GM18519 (cell line): Measurements from ENCODE around the gene FBXW11.

Experiments
- ATAC-seq: cut with Tn5 transposase; IDR thresholded peaks from one replicate; pipeline ENCODE4 v1.9.1; 2021; ENCODE audit warnings: mild to moderate bottlenecking, moderate library complexity; ENCODE audit not compliant: unreplicated experiment, low FRiP score

The FBXW11 gene

GRCh38 chr5:172006321-172007174 lies at the start of gene FBXW11:
Gene FBXW11, minus strand, starts transcription at chr5:172006638. Its CDS starts 136 bp downstream, at chr5:172006502.
- ATAC-seq = peak; percentile 75

DNA sequence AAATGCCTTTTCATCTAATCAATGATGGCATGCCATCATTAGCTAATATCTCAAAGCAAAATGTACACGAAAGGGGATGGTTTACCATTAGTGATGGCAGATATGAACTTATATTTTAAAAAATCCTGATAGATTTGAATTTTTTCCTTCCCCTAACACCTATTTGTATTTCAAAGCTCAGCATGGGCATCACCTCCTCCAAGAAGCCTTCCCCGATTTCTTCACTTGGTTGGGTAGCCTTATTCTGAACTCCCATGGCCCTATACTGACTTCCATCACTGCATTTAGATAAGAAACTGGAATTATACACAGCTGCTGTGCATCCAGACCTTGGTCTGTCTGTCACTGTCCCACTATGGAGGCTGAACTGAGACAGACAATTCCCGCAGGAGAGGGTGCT lies 49.6 kb upstream of the FBXW11 start:
- ATAC-seq = no peak

- no peak for ATAC-seq
Observed at GRCh38 chr5:172055421-172055820, 49.0 kb upstream of the FBXW11 start.

GRCh38 chr5:172054611-172055153 lies 48.2 kb upstream of the FBXW11 start:
- ATAC-seq = no peak

GRCh38 chr5:172052450-172053236 lies 46.2 kb upstream of the FBXW11 start:
- no peak for ATAC-seq

DNA sequence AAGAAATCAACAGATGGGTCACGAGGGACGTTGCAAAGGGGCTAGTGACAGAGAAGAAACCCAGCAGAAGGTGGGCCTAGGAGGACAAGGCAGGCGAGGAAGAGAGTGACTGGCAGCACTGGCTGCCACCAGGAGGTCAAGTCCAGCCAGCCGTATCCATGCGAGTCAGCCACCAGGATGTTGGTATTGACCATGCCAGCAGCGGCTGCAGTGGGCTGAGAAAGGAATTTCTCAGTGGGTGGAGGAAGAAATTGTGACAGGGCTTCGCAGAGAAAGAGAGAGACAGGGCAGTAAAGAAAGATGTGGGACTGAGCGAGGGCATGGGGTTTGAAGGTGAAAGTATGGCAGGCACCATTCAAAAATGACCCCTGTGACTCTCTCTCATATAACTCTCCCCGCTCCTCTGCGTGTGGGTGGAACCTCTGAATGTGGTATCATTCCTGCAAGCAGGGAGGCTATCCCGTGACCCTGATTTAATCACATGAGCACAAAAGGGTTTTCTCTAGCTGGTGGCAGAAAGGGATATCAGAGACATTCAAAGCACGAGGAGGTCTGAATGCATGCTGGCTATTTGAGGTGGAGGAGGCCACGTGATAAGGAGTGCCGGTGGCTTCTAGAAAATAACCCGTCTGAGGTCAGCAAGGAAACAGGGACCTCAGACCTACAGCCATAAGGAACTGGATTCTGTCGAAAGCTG lies 45.4 kb upstream of the FBXW11 start:
- ATAC-seq = no peak

DNA sequence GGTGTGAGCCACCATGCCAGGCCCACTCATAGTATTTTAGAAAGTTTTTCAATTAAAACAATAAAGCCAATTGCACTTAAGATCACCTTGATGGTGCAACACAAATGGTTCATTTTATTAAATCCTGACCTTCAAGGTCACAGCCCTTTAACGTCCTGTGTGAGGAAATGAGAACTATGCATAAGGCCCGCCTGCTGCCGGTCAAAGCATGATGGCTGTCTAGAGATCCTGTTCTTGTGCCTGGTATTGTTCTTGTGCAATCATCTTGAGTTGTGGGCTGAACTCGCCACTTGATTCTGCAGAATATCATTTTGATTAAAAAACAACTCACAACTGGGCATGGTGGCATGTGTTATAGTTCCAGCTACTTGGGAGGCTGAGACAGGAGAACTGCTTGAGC lies 43.6 kb upstream of the FBXW11 start:
- ATAC-seq = no peak

- ATAC-seq = no peak
Observed at GRCh38 chr5:172049226-172049796, 42.9 kb upstream of the FBXW11 start.

DNA sequence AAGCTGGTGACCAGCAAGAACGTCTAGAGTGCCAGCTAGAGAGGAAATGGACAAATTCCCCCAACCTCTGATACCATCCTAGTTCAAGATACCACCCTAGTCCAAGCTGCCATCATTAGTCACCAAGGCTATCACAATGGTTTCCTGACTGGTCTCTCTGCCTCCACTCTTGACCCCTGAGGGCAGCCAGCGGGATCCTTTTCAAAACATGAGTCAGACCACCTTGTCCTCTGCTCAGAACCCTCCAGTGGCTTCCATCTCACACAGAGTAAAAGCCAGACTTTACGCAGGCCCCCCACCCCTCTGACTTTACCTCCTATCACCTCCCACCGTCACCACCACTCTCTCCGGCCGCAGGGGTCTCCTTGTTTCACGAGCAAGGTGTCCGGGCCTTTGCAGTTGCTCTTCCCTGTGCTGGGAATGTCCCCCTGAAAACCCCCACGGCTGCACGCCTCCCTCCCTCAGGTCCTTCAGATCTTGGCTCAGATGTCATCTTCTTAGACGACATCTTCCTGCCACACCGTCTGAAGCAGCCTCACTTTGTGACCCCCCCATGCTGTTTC lies 42.2 kb upstream of the FBXW11 start:
- no peak for ATAC-seq

DNA sequence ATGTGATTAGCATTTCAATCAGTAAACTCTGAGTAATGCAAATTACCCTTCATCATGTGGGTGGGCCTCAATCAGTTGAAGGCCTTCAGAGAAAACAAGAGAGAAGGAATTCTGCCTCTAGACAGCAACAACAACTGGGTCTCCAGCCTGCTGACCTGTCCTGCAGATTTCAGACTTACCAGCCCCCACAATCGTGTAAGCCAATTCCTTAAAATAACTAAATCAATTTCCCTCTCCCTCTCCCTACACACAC lies 41.7 kb upstream of the FBXW11 start:
- ATAC-seq = no peak

- ATAC-seq = no peak
Observed at GRCh38 chr5:172046593-172046992, 40.2 kb upstream of the FBXW11 start.

DNA sequence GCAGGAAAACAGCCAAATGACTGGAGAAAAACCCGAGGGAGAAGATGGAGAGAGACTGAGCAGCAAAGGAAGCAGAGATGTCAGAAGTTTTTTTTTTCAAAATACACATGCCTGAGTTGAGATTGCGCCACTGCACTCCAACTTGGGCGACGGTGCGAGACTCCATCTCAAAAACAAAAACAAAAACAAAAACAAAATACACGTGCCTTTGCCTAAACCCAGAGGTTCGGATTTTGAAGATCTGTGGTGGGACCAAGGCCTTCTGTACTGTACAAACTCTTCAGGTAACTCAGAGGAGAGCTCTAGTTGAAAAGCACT lies 38.8 kb upstream of the FBXW11 start:
- ATAC-seq = no peak

GRCh38 chr5:172044631-172045314 lies 38.3 kb upstream of the FBXW11 start:
- ATAC-seq = no peak

- ATAC-seq = no peak
Observed at GRCh38 chr5:172043865-172044264, 37.4 kb upstream of the FBXW11 start.

- no peak for ATAC-seq
Observed at GRCh38 chr5:172042183-172042582, 35.7 kb upstream of the FBXW11 start.

DNA sequence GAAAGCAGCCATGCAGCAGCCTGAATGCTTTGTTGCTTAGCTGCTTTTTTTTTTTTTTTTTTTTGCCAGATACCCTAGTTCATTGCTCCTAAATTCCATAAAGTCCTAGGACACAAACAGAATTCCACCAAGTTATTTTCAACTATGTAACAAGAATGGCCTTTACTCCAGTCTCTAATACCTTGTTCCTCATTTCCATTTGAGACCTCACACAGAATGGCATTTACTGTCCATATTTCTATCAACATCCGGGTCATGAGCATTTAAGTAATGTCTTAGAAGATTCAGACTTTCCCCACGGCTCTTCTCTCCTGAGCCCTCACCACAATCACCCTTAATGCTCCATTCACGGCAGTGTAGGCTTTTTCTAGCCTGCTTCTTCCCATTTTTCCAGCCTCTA lies 31.7 kb upstream of the FBXW11 start:
- ATAC-seq = no peak

GRCh38 chr5:172035049-172035448 lies 28.6 kb upstream of the FBXW11 start:
- peak; percentile 79 for ATAC-seq

DNA sequence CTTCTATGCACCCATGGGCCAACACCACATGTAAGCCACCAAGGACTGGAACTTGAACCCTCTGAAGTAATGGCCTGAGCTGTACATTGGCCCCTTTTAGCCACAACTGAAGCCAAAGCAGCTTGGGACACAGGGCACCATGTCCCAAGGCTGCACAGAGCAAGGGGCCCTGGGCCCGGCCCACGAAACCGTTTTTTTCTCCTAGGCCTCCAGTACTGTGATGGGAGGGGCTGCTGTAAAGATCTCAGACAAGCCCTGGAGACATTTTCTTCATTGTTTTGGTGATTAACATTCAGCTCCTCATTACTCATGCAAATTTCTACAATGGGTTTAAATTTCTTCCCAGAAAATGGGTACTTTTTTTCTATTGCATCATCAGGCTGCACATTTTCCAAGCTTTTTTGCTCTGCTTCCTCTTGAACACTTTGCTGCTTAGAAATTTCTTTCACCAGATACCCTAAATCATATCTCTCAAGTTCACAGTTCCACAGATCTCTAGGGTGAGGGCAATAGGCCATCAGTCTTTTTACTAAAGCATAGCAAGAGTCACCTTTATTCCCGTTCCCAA lies 25.5 kb upstream of the FBXW11 start:
- ATAC-seq = no peak

GRCh38 chr5:172029876-172030275 lies 23.4 kb upstream of the FBXW11 start:
- no peak for ATAC-seq

DNA sequence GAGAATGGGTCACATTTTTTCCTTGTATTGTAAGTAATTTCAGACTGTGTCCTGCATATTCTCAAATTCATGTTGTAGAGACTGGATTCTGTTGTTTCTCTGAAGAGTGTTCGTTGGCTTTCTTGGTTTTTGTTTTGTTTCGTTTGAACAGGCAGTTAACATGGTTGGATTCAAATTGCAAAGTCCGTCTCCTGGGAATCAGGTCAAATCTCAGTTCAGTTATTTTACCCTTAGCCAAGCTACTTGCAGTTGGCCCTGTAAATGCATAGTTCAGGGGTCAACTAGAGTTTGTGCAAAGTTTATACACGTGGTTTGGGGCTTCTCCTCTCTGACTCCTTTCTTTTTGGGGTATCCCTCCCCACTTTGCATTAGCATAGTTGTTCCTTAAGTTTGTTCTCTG lies 21.7 kb upstream of the FBXW11 start:
- no peak for ATAC-seq
